Endodermal cell (in vitro differentiated cells): ENCODE data around the gene PRSS57. TPM values are rescaled to one million over a fixed set of nuclear protein-coding genes. Genes with fewer than 3 reads are reported as not detected.

ENCODE experiments used
- DNase-seq: peaks from one replicate; pipeline ENCODE4 v3.0.0-alpha.2; 2017
- H3K27ac ChIP-seq: 2 replicates; pipeline ENCODE4 v1.5.1; 2013; ENCODE audit warnings: mild to moderate bottlenecking, low read depth, low read length, moderate library complexity
- H3K27me3 ChIP-seq: 2 replicates; pipeline ENCODE4 v1.6.1; 2013; ENCODE audit warnings: mild to moderate bottlenecking, low read length, moderate library complexity; ENCODE audit not compliant: insufficient read depth, control insufficient read depth, poor library complexity, severe bottlenecking
- H3K36me3 ChIP-seq: 2 replicates; pipeline ENCODE4 v1.7.0; 2013; ENCODE audit warnings: mild to moderate bottlenecking, low read length, moderate library complexity; ENCODE audit not compliant: control insufficient read depth, insufficient read depth
- H3K4me1 ChIP-seq: one replicate; pipeline ENCODE4 v1.7.0; 2013; ENCODE audit warnings: low read length; ENCODE audit not compliant: control insufficient read depth, insufficient read depth
- H3K4me3 ChIP-seq: 2 replicates; pipeline ENCODE4 v1.5.1; 2013; ENCODE audit warnings: mild to moderate bottlenecking, low read length, moderate library complexity
- H3K9ac ChIP-seq: 2 replicates; pipeline ENCODE4 v1.6.1; 2013; ENCODE audit warnings: mild to moderate bottlenecking, low read length, moderate library complexity; ENCODE audit not compliant: poor library complexity, severe bottlenecking; ENCODE audit errors: extremely low read depth
- H3K9me3 ChIP-seq: 2 replicates; pipeline ENCODE4 v1.6.1; 2013; ENCODE audit warnings: mild to moderate bottlenecking, low read length, moderate library complexity; ENCODE audit not compliant: control insufficient read depth
- H3K27ac Mint-ChIP-seq: 2 replicates; pipeline ENCODE4 v1.8.0; 2020; ENCODE audit warnings: mixed read lengths
- H3K27me3 Mint-ChIP-seq: 2 replicates; pipeline ENCODE4 v1.8.0; 2021; ENCODE audit warnings: mild to moderate bottlenecking, mixed read lengths; ENCODE audit not compliant: insufficient read depth
- H3K36me3 Mint-ChIP-seq: 2 replicates; pipeline ENCODE4 v1.8.0; 2020; ENCODE audit warnings: low read depth, mixed read lengths
- H3K4me1 Mint-ChIP-seq: 2 replicates; pipeline ENCODE4 v1.8.0; 2020; ENCODE audit warnings: mixed read lengths
- H3K4me3 Mint-ChIP-seq: 2 replicates; pipeline ENCODE4 v1.8.0; 2020; ENCODE audit warnings: mild to moderate bottlenecking, moderate library complexity, mixed read lengths
- H3K9me3 Mint-ChIP-seq: 2 replicates; pipeline ENCODE4 v1.8.0; 2020; ENCODE audit warnings: mild to moderate bottlenecking, mixed read lengths
- WGBS, 2 experiments: methylation state at CpG; one replicate each; pipeline versions ENCODE4 v1.1.5 to v1.1.7; 2013; ENCODE audit warnings: missing lambda C conversion rate in 2 of 2, mixed read lengths in 1 of 2; ENCODE audit not compliant: insufficient coverage in 1 of 2, insufficient read length in 1 of 2; 5-methylcytosine and 5-hydroxymethylcytosine counted together
- total RNA-seq, 2 donors: library from RNA; stranded (reverse); fragmentation: NEBNext Ultra II Directional in 1 of 2; extraction: Animal tissue kit (Norgen Biotek cat#: 25700) in 1 of 2; gene quantifications; 2 replicates in 1 of 2; 3 replicates in 1 of 2; pipeline ENCODE4 v1.2.1, GENCODE V29; 2021
- TF ChIP-seq, protein P1 (sequence below): fragments of 200-600 bp; sonication (generic); conservative IDR thresholded peaks from 2 replicates; pipeline ENCODE4 v1.5.0; 2021; ENCODE audit warnings: antibody characterized with exemption, mild to moderate bottlenecking

PRSS57 gene
- total RNA-seq, 2 donors from 2014 or later, result not detected

DNA sequence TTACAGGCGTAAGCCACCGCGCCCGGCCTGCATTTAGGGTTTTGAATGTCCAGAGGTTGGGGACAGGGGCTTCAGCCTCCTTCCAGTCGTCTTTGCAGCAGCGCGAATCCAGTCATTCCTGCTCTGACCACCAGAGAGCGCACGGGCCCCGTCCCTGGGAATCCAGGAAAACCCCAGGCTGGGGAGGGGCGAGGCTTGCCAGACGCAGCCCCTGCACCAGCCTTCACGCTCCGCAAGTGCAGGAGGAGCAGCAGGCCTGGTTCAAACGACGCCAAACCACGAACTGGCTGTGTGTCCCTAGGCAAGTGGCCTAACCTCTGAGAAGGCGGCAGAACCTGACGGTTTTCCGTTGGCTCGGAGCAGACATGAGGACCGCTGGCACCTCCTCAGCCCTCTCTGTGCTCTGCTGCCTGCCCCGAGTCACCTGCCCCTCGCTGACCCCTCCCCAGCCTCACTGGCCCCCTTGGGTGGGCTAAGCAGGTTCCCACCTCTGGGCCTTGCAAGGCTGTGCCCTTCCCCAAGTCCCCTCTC lies 30.3 kb downstream of the PRSS57 start:
- H3K27me3 Mint-ChIP-seq, result peaks cover 17% of the 10 kb centered on the region
- H3K4me3 Mint-ChIP-seq, result peak overlapping the region; percentile 68

GRCh38 chr19:663682-664117 lies 31.6 kb downstream of the PRSS57 start:
- 86 to 99% methylated on average over 11 to 18 of the region's 18 CpGs for WGBS, 2 experiments
- H3K27me3 Mint-ChIP-seq, result peaks cover 13% of the 10 kb centered on the region
- H3K4me1 Mint-ChIP-seq, result peaks cover 17% of the 10 kb centered on the region
- H3K9ac ChIP-seq, result no peak overlapping the region
- TF ChIP-seq, protein P1, sequence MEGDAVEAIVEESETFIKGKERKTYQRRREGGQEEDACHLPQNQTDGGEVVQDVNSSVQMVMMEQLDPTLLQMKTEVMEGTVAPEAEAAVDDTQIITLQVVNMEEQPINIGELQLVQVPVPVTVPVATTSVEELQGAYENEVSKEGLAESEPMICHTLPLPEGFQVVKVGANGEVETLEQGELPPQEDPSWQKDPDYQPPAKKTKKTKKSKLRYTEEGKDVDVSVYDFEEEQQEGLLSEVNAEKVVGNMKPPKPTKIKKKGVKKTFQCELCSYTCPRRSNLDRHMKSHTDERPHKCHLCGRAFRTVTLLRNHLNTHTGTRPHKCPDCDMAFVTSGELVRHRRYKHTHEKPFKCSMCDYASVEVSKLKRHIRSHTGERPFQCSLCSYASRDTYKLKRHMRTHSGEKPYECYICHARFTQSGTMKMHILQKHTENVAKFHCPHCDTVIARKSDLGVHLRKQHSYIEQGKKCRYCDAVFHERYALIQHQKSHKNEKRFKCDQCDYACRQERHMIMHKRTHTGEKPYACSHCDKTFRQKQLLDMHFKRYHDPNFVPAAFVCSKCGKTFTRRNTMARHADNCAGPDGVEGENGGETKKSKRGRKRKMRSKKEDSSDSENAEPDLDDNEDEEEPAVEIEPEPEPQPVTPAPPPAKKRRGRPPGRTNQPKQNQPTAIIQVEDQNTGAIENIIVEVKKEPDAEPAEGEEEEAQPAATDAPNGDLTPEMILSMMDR, result no peak
- H3K27me3 ChIP-seq, result no peaks in the 10 kb centered on the region
- H3K36me3 Mint-ChIP-seq, result no peaks in the 10 kb centered on the region
- no peaks in the 10 kb centered on the region for H3K4me1 ChIP-seq
- peak overlapping the region; percentile 53 for H3K27ac ChIP-seq
- DNase-seq, result no peak
- H3K27ac Mint-ChIP-seq, result peak overlapping the region; percentile 66
- H3K4me3 Mint-ChIP-seq, result peak overlapping the region; percentile 68
- H3K36me3 ChIP-seq, result no peaks in the 10 kb centered on the region
- peaks cover 17% of the 10 kb centered on the region for H3K9me3 Mint-ChIP-seq
- H3K9me3 ChIP-seq, result peaks cover under 1% of the 10 kb centered on the region
- H3K4me3 ChIP-seq, result peak overlapping the region; percentile 79

More for the DNA sequence above, 30.3 kb downstream of the PRSS57 start:
- Histone ChIP-seq H3K27ac (no peak overlapping the region), H3K36me3 (no peaks in the 10 kb centered on the region), H3K27me3 (no peaks in the 10 kb centered on the region), H3K4me3 (no peak overlapping the region), H3K9ac (no peak overlapping the region), H3K9me3 (peaks cover 6% of the 10 kb centered on the region), H3K4me1 (no peaks in the 10 kb centered on the region)
- Mint-ChIP-seq H3K4me1 (peaks cover 17% of the 10 kb centered on the region), H3K9me3 (peaks cover 26% of the 10 kb centered on the region), H3K27ac (no peak overlapping the region), H3K36me3 (no peaks in the 10 kb centered on the region)
- WGBS, 2 experiments, result 4 to 19% methylated on average over 16 to 24 of the region's 24 CpGs
- DNase-seq, result peak; percentile 98
- TF ChIP-seq, protein P1, result peak; percentile 96

DNA sequence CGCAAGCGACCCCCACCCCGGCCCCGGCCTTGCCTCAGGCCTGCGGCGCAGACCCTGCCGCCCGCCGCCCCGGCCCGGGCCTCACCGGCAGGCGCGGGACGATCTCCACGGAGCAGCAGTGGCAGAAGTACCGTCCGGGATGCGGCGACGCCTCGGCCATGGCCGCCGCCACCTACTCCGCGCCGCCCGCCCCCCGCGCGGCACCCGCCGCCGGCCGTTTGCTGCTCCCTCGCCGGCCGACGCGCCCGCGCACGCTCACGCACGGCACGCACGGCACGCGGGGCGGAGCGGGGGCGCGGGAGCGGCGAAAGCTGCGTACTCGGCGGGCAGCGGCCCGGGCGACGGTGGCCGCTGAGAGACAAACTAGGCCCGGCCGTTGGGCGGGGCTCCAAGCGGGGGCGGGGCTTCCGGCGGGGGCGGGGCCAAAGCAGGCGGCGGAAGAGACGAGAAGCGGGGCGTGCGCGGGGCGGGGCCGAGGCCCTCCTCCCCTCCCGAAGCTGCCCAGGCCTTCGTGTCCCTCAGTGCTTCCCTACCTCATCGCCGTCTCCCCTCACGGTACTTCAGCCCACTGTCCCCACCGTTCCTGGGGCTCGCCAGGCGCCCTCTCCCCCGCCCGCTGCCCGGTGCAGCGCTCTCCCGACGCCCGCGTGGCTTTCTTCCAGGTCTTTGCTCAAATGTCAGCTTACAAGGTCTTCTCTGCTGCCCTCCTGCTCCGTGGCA lies 32.1 kb downstream of the PRSS57 start, which contains the start of gene RNF126:
Gene RNF126, minus strand, starts transcription at position 253 of the 720 bp plus-strand sequence. Its CDS starts 93 bp downstream, at position 160.
- Mint-ChIP-seq H3K4me3 (peak within 1 kb of the TSS; percentile 68), H3K27ac (peak within 1 kb of the TSS; percentile 90), H3K9me3 (peaks cover 13% of the 10 kb centered on the region), H3K4me1 (peaks cover 17% of the 10 kb centered on the region), H3K36me3 (no peaks in the 10 kb centered on the region), H3K27me3 (peaks cover 13% of the 10 kb centered on the region)
- 3 to 62% methylated on average over 13 to 97 of the region's 97 CpGs for WGBS, 2 experiments
- TF ChIP-seq, protein P1, result no peak
- Histone ChIP-seq H3K4me3 (peak within 1 kb of the TSS; percentile 89), H3K36me3 (no peaks in the 10 kb centered on the region), H3K4me1 (no peaks in the 10 kb centered on the region), H3K27ac (peak within 1 kb of the TSS; percentile 66), H3K27me3 (no peaks in the 10 kb centered on the region), H3K9me3 (no peaks in the 10 kb centered on the region), H3K9ac (peak within 1 kb of the TSS; percentile 80)
- peak; percentile 97 for DNase-seq
